Skeletal muscle cell (primary cell): ENCODE data around the gene GSC2.

ENCODE experiments used
- DNase-seq: peaks from one replicate; pipeline ENCODE4 v3.0.0-alpha.2; 2010; ENCODE audit warnings: low read depth
- H3K4me3 ChIP-seq: 2 replicates; pipeline ENCODE4 v1.5.1; 2011; ENCODE audit warnings: low read depth, mild to moderate bottlenecking, control low read depth, low read length, moderate library complexity

Gene GSC2

GRCh38 chr22:19178657-19179496 is 28.8 kb upstream of the GSC2 start, which contains the start of gene SLC25A1:
Gene SLC25A1 (minus strand): TSS chr22:19178736. CDS start chr22:19178673, 63 bp downstream.
- peak within 1 kb of the TSS; percentile 79 for H3K4me3 ChIP-seq
- peak; percentile 55 for DNase-seq

GRCh38 chr22:19178065-19178656 is 28.1 kb upstream of the GSC2 start:
- DNase-seq, result no peak
- H3K4me3 ChIP-seq, result peak overlapping the region; percentile 79

GRCh38 chr22:19177164-19178064 is 27.3 kb upstream of the GSC2 start:
- no peak for DNase-seq
- H3K4me3 ChIP-seq, result peak overlapping the region; percentile 79

GRCh38 chr22:19176732-19177131 is 26.6 kb upstream of the GSC2 start:
- no peak for DNase-seq
- H3K4me3 ChIP-seq, result peak overlapping the region; percentile 79

DNA sequence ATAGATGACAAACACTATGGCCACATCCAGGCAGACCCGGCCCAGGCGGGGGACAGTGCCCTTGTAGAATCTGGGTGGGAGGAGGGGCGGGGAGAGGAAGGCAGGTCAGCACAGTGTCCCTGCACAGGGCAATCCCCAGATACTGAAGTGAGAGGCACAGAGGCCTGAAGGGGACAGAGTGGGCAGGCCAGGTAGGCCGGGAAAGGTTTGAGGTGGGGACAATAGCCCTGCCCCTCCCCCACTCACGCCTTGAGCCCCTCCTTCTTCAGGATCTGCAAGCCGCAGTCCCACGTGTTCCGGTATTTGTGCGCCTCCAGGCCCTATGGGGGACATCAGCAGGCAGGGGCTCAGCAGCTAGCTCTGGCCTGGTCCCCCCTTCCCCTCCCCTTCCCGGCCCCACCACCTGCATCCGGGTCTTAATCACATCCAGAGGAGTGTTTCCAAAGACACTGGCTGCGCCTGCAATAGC is 26.1 kb upstream of the GSC2 start:
- no peak overlapping the region for H3K4me3 ChIP-seq
- no peak for DNase-seq

- no peak for DNase-seq
Measured at GRCh38 chr22:19175602-19176174, 25.6 kb upstream of the GSC2 start.

GRCh38 chr22:19175026-19175601 is 25.0 kb upstream of the GSC2 start:
- no peak for DNase-seq
- no peak overlapping the region for H3K4me3 ChIP-seq

More at GRCh38 chr22:19175602-19176174, 25.6 kb upstream of the GSC2 start:
- H3K4me3 ChIP-seq, result no peak overlapping the region

GRCh38 chr22:19174106-19175025 is 24.3 kb upstream of the GSC2 start:
- peak; percentile 47 for DNase-seq
- H3K4me3 ChIP-seq, result no peak overlapping the region

DNA sequence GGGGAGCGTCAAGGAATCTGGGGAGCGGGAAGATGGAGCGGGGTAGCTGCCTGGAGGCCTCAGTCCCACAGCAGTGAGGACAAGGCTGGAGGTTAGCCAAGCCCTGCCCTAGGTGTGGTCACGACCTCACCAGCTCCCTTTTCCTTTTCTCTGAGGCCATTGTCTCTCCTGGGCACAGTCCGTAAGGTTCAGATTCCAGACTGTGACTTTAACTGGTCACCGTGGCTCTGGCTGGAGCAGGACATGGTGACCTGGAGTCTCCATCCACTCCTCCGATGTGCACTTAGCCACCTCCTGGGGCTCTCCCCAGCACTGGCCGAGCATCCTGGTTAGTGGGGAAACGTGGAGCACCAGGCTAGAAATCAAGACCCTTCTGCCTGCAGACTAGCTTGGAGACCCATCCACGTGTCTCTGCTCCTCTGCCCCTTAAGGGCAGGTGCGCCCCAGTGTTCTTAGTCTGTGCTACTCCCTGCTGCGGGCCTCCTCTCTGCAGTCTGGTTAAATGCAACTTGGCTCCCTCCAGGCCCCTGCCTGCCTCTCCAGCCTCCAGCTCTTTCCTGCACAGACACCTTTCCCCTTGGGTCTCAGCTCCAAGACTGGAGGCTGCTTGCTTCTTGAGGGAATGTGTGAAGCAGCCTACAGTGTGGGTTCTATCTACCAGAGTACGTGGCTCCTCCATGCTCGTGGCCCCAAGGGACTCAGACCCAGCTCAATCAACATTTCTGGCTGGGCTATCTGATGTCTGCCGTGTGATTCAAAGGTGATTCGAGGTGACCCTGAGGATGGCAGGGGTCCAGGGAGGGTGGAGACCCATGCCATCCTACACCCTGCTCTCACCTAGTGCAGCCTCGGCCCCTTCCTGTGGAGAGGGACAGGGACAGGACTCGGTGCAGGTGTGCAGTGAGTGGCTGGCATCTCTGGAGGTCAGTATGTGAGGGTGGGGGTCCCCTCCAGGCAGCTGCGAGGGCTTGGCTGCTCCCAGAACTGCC is 23.2 kb upstream of the GSC2 start:
- DNase-seq, result no peak
- peak overlapping the region; percentile 97 for H3K4me3 ChIP-seq

DNA sequence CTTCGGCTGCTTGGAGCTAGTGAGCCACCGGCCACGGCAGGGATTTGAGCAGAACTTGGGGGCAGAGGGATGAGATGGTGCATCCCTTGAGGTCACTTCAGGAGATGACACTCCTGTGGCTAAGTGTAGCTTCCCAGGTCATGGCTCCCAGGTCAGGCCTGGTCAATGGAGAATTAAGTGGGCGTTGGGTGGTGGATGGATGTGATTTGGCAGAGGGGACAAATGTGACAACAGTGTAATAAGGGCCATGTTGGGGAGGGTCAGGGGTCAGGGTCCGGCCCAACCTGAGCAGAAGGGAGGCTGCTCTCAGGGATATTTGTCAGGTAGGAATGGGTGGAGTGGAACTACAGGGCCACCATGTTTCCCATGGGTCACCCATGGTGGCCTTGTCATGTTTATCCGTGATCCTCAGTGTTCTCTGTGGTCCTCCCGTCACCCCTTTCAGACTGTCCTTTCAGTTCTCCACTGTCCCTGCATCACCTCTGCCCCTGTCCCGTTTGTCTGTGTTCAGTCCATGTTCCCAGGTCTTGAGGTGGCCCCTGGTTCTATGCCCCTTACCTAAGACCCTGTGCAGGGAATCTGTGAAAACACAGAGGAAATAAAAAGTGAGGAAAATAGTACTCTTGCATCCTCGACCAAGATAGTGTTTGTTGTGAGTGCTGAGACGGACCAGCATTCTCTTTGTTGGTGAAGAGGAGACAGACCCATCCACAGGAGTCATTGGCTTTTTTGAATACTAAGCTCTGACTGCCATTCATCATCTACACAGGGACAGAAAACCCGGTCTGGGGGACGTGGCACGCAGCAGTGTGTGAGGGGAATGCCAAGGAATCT is 22.3 kb upstream of the GSC2 start:
- H3K4me3 ChIP-seq, result peak overlapping the region; percentile 97
- DNase-seq, result no peak

- peak overlapping the region; percentile 42 for H3K4me3 ChIP-seq
- DNase-seq, result no peak
Measured at GRCh38 chr22:19169947-19170318, 19.8 kb upstream of the GSC2 start.

- no peak for DNase-seq
- H3K4me3 ChIP-seq, result peak overlapping the region; percentile 42
Measured at GRCh38 chr22:19169002-19169946, 19.2 kb upstream of the GSC2 start.

DNA sequence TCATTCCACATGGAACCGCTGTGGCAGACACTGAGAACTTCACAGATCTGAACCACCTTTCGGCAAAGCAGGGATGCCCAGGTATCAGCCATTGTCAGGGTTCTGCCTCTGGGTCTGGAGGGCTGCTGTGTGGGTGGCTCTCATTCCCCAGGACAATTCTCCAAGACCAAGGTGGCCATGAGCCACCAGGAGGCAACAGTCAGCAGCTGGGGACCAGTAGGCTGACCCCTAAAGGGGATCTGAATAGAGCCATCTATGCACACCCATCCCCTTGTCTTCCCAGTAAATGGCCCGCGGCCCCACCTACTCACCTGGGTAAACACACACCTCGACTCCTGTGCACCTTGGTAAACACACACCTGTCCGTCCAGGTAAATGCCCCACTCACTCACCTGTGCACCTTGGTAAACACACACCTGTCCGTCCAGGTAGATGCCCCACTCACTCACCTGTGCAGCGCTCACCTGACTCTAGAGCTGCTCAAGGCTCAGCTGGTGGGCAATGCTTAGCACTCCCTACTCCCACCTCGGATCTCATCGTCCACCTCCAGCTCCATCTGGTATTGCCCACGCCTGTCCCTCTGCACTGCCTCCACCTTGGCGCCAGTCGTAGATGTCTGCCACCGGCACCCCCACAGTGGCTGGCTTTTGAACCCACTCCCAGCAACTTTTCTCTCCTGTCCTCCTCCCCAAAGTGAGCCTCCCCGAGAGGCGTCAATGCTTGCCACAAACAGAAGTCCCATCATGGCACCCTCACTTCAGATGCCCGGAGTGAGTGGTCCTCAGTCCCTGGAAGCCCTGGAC is 18.2 kb upstream of the GSC2 start:
- no peak overlapping the region for H3K4me3 ChIP-seq
- no peak for DNase-seq

DNA sequence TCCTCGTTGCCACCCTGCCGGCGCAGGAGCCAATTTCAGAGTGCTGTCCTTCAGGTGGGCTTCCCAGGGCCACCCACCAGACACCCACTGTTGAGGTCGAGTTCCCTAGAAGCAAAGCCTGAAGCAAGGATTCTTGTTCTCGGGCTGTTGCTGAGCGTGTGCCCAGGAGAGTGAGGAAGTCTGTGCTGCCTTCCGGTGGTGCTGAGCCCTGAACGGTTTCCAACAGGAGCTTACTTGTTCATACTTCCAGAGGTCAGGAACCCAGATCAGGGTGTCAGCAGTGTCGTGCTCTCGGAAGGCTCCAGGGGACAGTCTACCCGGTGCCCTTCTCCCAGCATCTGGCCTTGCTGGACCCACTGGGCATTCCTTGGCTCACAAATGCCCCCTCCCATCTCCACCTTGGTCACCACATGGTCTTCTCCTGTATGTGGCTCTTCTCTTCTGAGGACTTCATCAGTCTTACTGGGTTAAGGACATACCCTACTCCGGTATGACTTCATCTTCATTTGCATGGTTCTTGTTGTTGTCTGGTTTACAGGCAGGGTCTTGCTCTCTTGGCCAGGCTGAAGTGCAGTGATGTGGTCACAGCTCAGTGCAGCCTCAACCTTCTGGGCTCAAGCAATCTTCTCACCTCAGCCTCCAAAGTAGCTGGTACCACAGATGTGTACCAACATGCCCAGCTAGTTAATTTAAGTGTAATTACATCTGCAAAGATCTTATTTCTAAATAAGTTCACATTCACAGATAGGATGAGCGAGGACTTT is 17.2 kb upstream of the GSC2 start:
- H3K4me3 ChIP-seq, result no peak overlapping the region
- DNase-seq, result no peak
